ENCODE data around the gene TMC2. TPM values are rescaled to one million over a fixed set of nuclear protein-coding genes. Genes with fewer than 3 reads are reported as not detected.
"Not testable (repeated sequence)": the region's sequence is repeated elsewhere in the genome, so short reads cannot be mapped to it uniquely, and the experiment has no call there.

The TMC2 gene
- total RNA-seq, 1 donor from 2014 or later, result not detected

- Mint-ChIP-seq H3K27ac (ENCODE audit: unreplicated experiment) (no peak overlapping the region), H3K4me3 (peak overlapping the region; percentile 86), H3K9me3 (no peaks in the 10 kb centered on the region), H3K4me1 (peaks cover 13% of the 10 kb centered on the region), H3K27me3 (ENCODE audit: low read depth) (peaks cover 92% of the 10 kb centered on the region), H3K36me3 (ENCODE audit: low read depth) (no peaks in the 10 kb centered on the region)
- TF ChIP-seq CTCF (conservative IDR thresholded peaks at IDR 0.05), result peak; percentile 98
- peak; percentile 92 for DNase-seq (ENCODE audit: low read depth, low spot score)
These were observed 12.3 kb upstream of the TMC2 start for GRCh38 chr20:2523919-2524708.

DNA sequence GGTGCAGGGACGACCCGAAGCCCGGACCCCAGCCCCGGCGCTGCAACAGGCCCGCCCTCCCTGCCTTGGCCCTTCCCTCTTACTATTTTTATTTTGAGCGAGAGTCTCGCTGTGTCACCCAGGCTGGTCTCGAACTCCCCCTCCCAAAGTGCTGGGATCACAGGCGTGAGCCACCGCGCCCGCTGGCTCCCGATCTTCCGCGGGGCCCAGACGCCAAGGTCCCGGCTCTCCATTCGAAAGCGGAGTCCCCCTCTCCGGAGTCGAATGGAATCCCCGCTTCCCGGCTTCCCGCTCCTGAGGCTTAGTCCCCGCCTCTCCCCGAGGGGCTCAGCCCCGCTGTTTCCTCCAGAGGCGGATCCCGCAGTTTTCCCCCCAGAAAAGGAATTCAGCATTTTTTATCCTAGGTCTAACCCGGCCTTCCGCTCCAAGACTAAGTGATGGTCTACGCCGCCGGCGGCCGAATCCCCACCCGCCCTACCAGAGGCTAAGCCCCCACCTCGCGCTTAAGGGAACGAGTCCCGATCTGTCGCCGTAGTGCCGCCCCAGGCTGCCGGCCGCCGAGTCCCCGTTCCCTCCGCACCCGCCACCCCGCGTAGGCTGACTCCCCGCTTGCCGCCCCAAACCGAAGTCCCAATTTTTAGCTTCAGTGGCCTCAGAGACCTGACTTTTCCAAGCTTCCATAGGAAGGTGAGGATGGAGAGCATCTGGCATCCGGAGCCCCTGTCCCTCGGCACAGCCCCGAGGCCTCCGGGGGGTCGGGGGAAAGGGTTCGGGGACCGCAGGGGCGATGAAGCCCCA is 11.5 kb upstream of the TMC2 start:
- peak overlapping the region; percentile 75 for H3K27ac Mint-ChIP-seq (ENCODE audit: unreplicated experiment)
- TF ChIP-seq CTCF (conservative IDR thresholded peaks at IDR 0.05), result peak; percentile 15
- no peaks in the 10 kb centered on the region for H3K36me3 Mint-ChIP-seq (ENCODE audit: low read depth)
- H3K4me3 Mint-ChIP-seq, result peak overlapping the region; percentile 92
- peak; percentile 43 for DNase-seq (ENCODE audit: low read depth, low spot score)
- no peaks in the 10 kb centered on the region for H3K9me3 Mint-ChIP-seq
- peaks cover 92% of the 10 kb centered on the region for H3K27me3 Mint-ChIP-seq (ENCODE audit: low read depth)
- H3K4me1 Mint-ChIP-seq, result peaks cover 13% of the 10 kb centered on the region

DNA sequence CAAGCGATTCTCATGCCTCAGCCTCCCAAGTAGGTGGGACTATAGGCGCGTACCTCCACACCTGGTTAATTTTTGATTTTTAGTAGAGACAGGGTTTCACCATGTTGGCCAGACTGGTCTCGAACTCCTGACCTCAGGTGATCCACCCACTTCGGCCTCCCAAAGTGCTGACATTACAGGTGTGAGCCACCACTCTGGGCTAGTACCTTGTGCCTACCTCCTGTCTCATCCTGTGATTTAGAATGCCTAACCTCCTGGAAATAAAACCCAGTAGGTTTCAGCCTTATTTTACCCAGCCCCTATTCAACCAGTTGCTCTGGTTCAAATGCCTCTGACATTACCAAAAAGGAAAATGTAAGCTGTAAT is 10.2 kb upstream of the TMC2 start:
- H3K27ac Mint-ChIP-seq (ENCODE audit: unreplicated experiment); DNase-seq (ENCODE audit: low read depth, low spot score); H3K36me3 Mint-ChIP-seq (ENCODE audit: low read depth); H3K9me3 Mint-ChIP-seq: not testable (repeated sequence)
- H3K27me3 Mint-ChIP-seq (ENCODE audit: low read depth), result peaks cover 96% of the 10 kb centered on the region
- H3K4me1 Mint-ChIP-seq, result peaks cover 13% of the 10 kb centered on the region
- peak overlapping the region; percentile 54 for H3K4me3 Mint-ChIP-seq

- Mint-ChIP-seq H3K27me3 (ENCODE audit: low read depth) (peaks cover 94% of the 10 kb centered on the region), H3K4me1 (peaks cover 10% of the 10 kb centered on the region), H3K36me3 (ENCODE audit: low read depth) (no peaks in the 10 kb centered on the region), H3K4me3 (no peak overlapping the region), H3K27ac (ENCODE audit: unreplicated experiment) (no peak overlapping the region), H3K9me3 (no peaks in the 10 kb centered on the region)
- no peak for TF ChIP-seq CTCF (conservative IDR thresholded peaks at IDR 0.05)
- DNase-seq (ENCODE audit: low read depth, low spot score), result no peak
These were observed 8.6 kb upstream of the TMC2 start for GRCh38 chr20:2527762-2528161.

DNA sequence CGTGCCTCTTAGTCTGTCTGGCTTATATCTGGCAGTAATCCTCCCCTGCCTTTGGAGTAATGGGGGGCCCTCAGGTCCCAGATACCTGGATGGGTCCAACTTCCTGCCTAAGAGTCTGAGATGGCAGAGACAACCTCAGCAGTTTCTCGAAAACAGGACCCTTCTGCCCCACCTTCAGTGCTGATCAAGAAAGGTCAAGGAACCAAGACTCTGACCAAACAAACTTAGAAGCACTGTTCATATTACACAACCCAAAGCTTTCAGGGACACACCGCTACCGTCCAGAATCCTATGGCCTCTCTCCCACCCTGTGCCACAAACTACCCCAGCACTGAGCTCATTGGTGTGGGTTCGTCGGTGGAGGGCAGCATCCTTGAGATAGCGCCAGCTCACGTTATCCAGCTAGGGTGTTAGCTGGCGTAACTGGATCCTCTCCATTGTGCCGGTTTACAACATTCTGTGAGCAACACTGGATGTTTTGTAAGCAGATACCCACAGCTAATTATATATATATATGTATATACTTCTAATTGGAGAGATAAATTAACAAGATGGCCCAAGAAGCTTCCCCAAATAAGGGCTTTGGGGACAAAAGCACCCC is 7.6 kb upstream of the TMC2 start:
- no peak for TF ChIP-seq CTCF (conservative IDR thresholded peaks at IDR 0.05)
- DNase-seq (ENCODE audit: low read depth, low spot score), result no peak
- Mint-ChIP-seq H3K9me3 (no peaks in the 10 kb centered on the region), H3K27me3 (ENCODE audit: low read depth) (peaks cover 94% of the 10 kb centered on the region), H3K4me1 (peaks cover 16% of the 10 kb centered on the region), H3K4me3 (peak overlapping the region; percentile 45), H3K36me3 (ENCODE audit: low read depth) (no peaks in the 10 kb centered on the region), H3K27ac (ENCODE audit: unreplicated experiment) (no peak overlapping the region)

All from neural crest cell (in vitro differentiated cells).